Activated B cell treated with CpG ODN at 0.5 μM for 24 hours (primary cell): Measurements from ENCODE around the gene CACNG7. TPM values are rescaled to one million over a fixed set of nuclear protein-coding genes. Genes with fewer than 3 reads are reported as not detected.
"Not testable (repeated sequence)": the region's sequence is repeated elsewhere in the genome, so short reads cannot be mapped to it uniquely, and the experiment has no call there.

Source experiments
- ATAC-seq: fragments of 200-7000 bp; cut with Tn5 transposase; one replicate; pipeline ENCODE4 v1.10.0; 2021; ENCODE audit warnings: low read depth, mild to moderate bottlenecking, moderate library complexity
- CTCF ChIA-PET: fragments of 350-600 bp; sonication (Branson Sonifier 250); formaldehyde crosslinking; loops from one replicate; lab custom pipeline; 2021; ENCODE audit warnings: antibody characterized with exemption; lab: Charles Lee
- POLR2A ChIA-PET: fragments of 350-600 bp; sonication (Branson Sonifier 250); formaldehyde crosslinking; loops from one replicate; lab custom pipeline; 2021; ENCODE audit warnings: antibody characterized with exemption; lab: Charles Lee
- DNase-seq: peaks from one replicate; pipeline ENCODE4 v3.0.0; 2022
- H3K27ac Mint-ChIP-seq: one replicate; pipeline ENCODE4 v1.8.0; 2020; ENCODE audit warnings: mixed read lengths
- H3K27me3 Mint-ChIP-seq: one replicate; pipeline ENCODE4 v1.8.0; 2021; ENCODE audit warnings: mixed read lengths
- H3K36me3 Mint-ChIP-seq: one replicate; pipeline ENCODE4 v1.8.0; 2021; ENCODE audit warnings: low read depth, mixed read lengths
- H3K4me1 Mint-ChIP-seq: one replicate; pipeline ENCODE4 v1.8.0; 2021; ENCODE audit warnings: mixed read lengths
- H3K4me3 Mint-ChIP-seq: one replicate; pipeline ENCODE4 v1.8.0; 2020; ENCODE audit warnings: mild to moderate bottlenecking, mixed read lengths
- H3K9me3 Mint-ChIP-seq: one replicate; pipeline ENCODE4 v1.8.0; 2020; ENCODE audit warnings: mixed read lengths
- intact Hi-C: fragments of 100-400 bp; cut with micrococcal nuclease; formaldehyde crosslinking; loops from one replicate; pipeline ENCODE4 v1.15.1; 2024
- total RNA-seq: library from RNA; stranded (reverse); gene quantifications from 2 replicates; pipeline ENCODE4 v1.2.3, GENCODE V29; 2022
- TF ChIP-seq, protein P1 (sequence below): fragments of 200-600 bp; IDR thresholded peaks from one replicate; pipeline ENCODE4 v1.8.0; 2022; ENCODE audit warnings: antibody characterized with exemption, mild to moderate bottlenecking

The CACNG7 gene
- total RNA-seq, 1 donor from 2014 or later: not detected

DNA sequence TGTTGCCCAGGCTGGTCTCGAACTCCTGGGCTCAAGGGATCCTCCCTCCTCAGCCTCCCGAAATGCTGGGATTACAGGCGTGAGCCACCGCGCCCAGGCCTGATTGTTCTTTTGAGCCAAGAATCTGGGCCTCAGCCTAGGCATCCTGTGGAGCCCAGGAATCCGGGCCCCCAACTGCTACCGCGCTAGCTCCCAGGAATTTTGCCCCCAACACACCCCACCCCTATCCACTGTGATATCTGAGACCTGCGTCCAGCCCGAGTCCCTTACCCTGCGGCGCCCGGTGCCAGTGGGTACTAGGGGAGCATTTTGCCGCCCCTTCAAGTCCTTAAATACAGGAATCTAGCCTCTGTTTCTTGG is 42.2 kb upstream of the CACNG7 start:
- DNase-seq (no peak), ATAC-seq (no peak)
- Mint-ChIP-seq H3K4me3 (peak overlapping the region; percentile 91), H3K9me3 (no peaks in the 10 kb centered on the region), H3K27me3 (no peaks in the 10 kb centered on the region), H3K4me1 (peaks cover 44% of the 10 kb centered on the region), H3K27ac (peak overlapping the region; percentile 93), H3K36me3 (peaks cover 2% of the 10 kb centered on the region)
- ChIA-PET POLR2A (interaction anchor here (1.0 to 2.3 kb wide), 6 partner anchors 10 to 334 kb away, joined by 4 to 10 read pairs (median 5); partner anchors contain the start of genes MBOAT7, PRPF31 and TFPT), CTCF (interaction anchor here (1.0 to 1.2 kb wide), 3 partner anchors 10 to 157 kb away, joined by 3 read pairs; partner anchors contain the start of gene PRKCG)
- intact Hi-C loops: loop anchor here (1.0 to 5.0 kb wide), 8 partner anchors 12 to 1785 kb away; partner anchors contain the start of genes CNOT3, LENG8, NDUFA3 and OSCAR
- TF ChIP-seq, protein P1, sequence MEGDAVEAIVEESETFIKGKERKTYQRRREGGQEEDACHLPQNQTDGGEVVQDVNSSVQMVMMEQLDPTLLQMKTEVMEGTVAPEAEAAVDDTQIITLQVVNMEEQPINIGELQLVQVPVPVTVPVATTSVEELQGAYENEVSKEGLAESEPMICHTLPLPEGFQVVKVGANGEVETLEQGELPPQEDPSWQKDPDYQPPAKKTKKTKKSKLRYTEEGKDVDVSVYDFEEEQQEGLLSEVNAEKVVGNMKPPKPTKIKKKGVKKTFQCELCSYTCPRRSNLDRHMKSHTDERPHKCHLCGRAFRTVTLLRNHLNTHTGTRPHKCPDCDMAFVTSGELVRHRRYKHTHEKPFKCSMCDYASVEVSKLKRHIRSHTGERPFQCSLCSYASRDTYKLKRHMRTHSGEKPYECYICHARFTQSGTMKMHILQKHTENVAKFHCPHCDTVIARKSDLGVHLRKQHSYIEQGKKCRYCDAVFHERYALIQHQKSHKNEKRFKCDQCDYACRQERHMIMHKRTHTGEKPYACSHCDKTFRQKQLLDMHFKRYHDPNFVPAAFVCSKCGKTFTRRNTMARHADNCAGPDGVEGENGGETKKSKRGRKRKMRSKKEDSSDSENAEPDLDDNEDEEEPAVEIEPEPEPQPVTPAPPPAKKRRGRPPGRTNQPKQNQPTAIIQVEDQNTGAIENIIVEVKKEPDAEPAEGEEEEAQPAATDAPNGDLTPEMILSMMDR: no peak

DNA sequence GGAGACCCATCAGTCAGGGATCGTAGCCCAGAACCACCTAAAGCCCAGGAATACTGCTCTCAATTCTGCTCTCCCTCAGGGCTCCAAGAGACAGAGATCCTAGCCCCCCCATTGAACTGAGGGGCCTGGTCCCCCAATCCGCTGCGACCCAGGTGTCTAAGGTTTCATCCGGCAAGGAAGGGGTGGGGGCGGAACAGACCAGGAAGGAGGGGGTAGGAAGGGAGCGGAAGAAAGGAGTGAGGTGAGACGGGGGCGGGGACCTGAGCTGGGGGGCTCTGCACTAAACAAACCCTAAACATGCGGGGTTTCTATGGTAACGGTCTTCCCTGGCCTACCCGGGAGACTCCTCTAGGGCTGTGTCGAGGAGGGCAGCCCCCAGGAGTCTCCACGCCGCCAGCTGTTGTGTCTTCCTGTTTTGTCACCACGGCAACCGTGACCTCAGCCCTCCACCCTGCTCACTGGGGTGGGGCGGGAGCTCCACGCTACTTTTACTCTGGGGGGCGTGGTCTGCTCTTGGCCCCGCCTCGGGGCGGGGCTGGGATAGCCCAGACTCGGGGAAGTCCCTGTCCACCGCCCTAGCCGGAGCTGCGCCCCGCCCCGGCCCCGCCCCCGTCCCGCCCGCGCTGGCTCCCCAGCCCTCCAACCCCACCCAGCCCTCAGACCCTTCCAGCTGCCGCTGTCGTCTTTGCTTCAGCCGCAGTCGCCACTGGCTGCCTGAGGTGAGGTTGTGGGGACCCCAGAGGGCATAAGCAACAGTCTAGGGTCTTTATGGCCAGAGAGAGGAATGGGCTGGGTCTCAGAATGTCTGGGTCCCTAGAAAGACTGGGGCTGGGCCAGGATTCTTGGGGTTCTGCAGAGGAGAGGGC is 41.6 kb upstream of the CACNG7 start, which contains the start of gene MYADM:
MYADM (plus strand) TSS at position 659 of the 866 bp plus-strand sequence. CDS start 5,647 bp downstream, outside the sequence.
- H3K4me1 Mint-ChIP-seq: peaks cover 44% of the 10 kb centered on the region
- ATAC-seq (peak; percentile 65), DNase-seq (peak; percentile 99)
- peak within 1 kb of the TSS; percentile 91 for H3K4me3 Mint-ChIP-seq
- TF ChIP-seq, protein P1: no peak
- CTCF ChIA-PET: interaction anchor here (1.0 to 1.2 kb wide), 2 partner anchors 9 to 156 kb away, joined by 3 read pairs; no protein-coding TSS in a partner anchor
- H3K9me3 Mint-ChIP-seq: no peaks in the 10 kb centered on the region
- intact Hi-C loops: loop anchor here (1.0 to 5.0 kb wide), 8 partner anchors 12 to 1785 kb away; partner anchors contain the start of genes CNOT3, LENG8, NDUFA3 and OSCAR
- H3K27me3 Mint-ChIP-seq: no peaks in the 10 kb centered on the region
- POLR2A ChIA-PET: interaction anchor here (0.5 to 2.3 kb wide), 9 partner anchors 10 to 1641 kb away, joined by 3 to 10 read pairs (median 4); partner anchors contain the start of genes CNOT3, MBOAT7, PRPF31 and TFPT
- peaks cover 2% of the 10 kb centered on the region for H3K36me3 Mint-ChIP-seq
- peak within 1 kb of the TSS; percentile 93 for H3K27ac Mint-ChIP-seq

DNA sequence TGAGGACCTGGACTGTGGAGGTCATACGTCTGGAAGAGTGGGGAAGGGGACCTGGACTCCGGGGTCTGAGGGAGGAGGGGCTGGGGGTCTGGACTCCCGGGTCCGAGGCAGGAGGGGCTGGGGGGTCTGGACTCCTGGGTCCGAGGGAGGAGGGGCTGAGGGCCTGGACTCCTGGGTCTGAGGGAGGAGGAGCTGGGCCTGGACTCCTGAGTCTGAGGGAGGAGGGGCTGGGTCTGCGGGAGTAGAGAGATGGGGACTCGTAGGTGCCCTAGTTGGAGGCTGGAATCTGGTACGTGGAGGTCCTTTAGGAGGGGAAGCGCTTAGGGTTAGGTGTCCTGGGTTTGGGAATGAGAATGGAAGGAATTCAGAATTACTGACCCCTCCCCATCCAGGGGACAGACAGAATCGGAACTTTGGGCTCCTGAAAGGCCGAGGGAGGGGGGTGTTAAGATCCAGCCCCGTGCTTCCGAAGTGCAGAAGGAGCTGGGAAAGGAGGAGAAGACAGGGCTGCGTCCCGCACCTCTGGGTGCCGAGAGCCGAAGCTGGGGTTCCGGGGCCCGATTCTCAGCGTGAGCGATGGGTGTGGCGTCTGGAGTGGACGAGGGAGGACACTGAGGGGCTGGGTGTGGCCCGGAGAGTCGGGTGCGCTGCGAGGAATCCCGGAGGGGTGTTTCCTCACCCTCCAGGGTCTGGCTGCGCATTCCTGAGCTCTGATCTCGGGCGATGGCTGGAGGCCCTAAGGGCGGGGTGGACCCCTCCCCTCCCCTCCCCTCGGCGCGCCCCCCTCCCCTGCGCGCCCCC is 40.8 kb upstream of the CACNG7 start:
- Mint-ChIP-seq H3K27ac (peak overlapping the region; percentile 85), H3K27me3 (no peaks in the 10 kb centered on the region), H3K4me1 (peaks cover 49% of the 10 kb centered on the region), H3K36me3 (peaks cover 7% of the 10 kb centered on the region), H3K9me3 (no peaks in the 10 kb centered on the region), H3K4me3 (peak overlapping the region; percentile 91)
- TF ChIP-seq, protein P1: no peak
- CTCF ChIA-PET: interaction anchor here (1.0 to 1.2 kb wide), 2 partner anchors 8 to 155 kb away, joined by 3 read pairs; no protein-coding TSS in a partner anchor
- POLR2A ChIA-PET: interaction anchor here (0.5 to 2.3 kb wide), 8 partner anchors 9 to 1642 kb away, joined by 3 to 10 read pairs (median 4); partner anchors contain the start of genes CNOT3, MBOAT7, PRPF31 and TFPT
- intact Hi-C loops: loop anchor here (5.0 kb wide), 4 partner anchors 234 to 1784 kb away; partner anchors contain the start of genes LENG8, NDUFA3, OSCAR and PRPF31
- DNase-seq: peak; percentile 50
- ATAC-seq: no peak

DNA sequence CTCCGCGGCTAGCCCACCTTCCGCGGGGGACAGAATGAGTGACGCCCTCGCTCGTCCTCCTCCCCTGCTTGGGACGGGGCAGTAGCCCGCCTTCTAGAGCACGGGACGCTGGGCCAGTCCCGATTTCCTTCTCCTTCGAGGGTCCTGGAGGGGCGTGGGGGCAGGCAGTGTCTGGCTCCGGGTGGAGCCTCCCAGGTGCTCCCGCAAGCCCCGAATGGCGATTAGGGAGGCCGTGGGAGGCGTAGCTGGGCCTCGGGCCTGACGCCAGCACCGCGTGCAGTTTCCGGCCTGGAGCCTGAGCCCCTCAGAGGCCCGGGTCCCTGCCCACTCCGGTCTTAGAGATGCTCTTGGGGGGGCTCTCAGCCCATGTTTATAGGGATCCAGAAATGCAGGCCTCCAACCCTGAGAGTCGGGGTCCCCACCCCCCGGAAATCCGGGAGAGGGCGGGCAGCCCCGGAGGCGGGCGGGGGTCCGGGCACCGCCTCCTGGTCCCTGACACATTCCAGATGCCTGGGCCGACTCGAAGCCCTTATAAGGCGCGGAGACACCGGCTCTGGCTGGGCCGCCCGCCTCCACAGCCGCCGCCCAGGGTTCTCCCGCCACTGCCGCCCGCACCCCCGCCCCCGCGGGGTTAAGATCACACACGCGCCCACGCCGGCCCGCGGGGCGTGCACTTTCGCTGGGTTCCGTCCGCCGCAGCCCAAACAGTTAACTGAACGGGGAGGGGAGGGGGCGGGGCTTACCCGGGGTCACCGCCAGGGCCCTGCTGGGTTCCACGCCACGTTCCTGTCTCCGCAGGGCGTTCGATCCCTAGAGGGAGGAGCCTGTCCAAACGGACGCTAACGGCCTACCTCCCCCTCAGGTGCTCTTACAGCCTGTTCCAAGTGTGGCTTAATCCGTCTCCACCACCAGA is 39.9 kb upstream of the CACNG7 start:
- ATAC-seq: peak; percentile 32
- intact Hi-C loops: loop anchor here (1.0 to 5.0 kb wide), 5 partner anchors 233 to 1783 kb away; partner anchors contain the start of genes LENG8, NDUFA3, OSCAR and PRPF31
- no peaks in the 10 kb centered on the region for H3K9me3 Mint-ChIP-seq
- peak overlapping the region; percentile 91 for H3K4me3 Mint-ChIP-seq
- peak overlapping the region; percentile 85 for H3K27ac Mint-ChIP-seq
- peak; percentile 76 for DNase-seq
- POLR2A ChIA-PET: interaction anchor here (1.6 to 2.3 kb wide), 2 partner anchors 10 to 268 kb away, joined by 4 to 10 read pairs; partner anchors contain the start of gene CNOT3
- H3K36me3 Mint-ChIP-seq: peaks cover 15% of the 10 kb centered on the region
- H3K27me3 Mint-ChIP-seq: no peaks in the 10 kb centered on the region
- CTCF ChIA-PET: no interaction called here
- H3K4me1 Mint-ChIP-seq: peaks cover 58% of the 10 kb centered on the region
- TF ChIP-seq, protein P1: no peak

DNA sequence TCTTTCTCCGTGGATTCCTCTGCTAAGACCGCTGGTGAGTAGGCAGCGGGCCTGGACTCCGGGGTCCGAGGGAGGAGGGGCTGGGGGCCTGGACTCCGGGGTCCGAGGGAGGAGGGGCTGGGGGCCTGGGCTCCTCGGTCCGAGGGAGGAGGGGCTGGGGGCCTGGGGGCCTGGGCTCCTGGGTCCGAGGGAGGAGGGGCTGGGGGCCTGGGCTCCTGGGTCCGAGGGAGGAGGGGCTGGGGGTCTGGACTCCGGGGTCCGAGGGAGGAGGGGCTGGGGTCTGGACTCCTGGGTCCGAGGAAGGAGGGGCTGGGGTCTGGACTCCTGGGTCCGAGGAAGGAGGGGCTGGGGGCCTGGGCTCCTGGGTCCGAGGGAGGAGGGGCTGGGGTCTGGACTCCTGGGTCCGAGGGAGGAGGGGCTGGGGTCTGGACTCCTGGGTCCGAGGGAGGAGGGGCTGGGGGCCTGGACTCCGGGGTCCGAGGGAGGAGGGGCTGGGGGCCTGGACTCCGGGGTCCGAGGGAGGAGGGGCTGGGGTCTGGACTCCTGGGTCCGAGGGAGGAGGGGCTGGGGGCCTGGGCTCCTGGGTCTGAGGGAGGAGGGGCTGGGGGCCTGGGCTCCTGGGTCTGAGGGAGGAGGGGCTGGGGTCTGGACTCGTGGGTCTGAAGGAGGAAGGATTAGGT is 39.1 kb upstream of the CACNG7 start:
- H3K9me3 Mint-ChIP-seq, ATAC-seq, CTCF ChIA-PET, DNase-seq, H3K27me3 Mint-ChIP-seq: not testable (repeated sequence)
- POLR2A ChIA-PET: interaction anchor here (0.6 to 0.9 kb wide), 2 partner anchors 9 to 24 kb away, joined by 3 to 4 read pairs; no protein-coding TSS in a partner anchor
- intact Hi-C loops: loop anchor here (1.0 to 5.0 kb wide), 5 partner anchors 232 to 1782 kb away; partner anchors contain the start of genes LENG8, NDUFA3, OSCAR and PRPF31
- Mint-ChIP-seq H3K4me1 (peaks cover 66% of the 10 kb centered on the region), H3K36me3 (peaks cover 23% of the 10 kb centered on the region), H3K27ac (peak overlapping the region; percentile 86), H3K4me3 (peak overlapping the region; percentile 91)
